HG03196 (cell line): ENCODE results near the gene ADAMTS6.

Source experiments
- ATAC-seq: cut with Tn5 transposase; IDR thresholded peaks from one replicate; pipeline ENCODE4 v1.9.1; 2021; ENCODE audit not compliant: unreplicated experiment

Gene ADAMTS6

DNA sequence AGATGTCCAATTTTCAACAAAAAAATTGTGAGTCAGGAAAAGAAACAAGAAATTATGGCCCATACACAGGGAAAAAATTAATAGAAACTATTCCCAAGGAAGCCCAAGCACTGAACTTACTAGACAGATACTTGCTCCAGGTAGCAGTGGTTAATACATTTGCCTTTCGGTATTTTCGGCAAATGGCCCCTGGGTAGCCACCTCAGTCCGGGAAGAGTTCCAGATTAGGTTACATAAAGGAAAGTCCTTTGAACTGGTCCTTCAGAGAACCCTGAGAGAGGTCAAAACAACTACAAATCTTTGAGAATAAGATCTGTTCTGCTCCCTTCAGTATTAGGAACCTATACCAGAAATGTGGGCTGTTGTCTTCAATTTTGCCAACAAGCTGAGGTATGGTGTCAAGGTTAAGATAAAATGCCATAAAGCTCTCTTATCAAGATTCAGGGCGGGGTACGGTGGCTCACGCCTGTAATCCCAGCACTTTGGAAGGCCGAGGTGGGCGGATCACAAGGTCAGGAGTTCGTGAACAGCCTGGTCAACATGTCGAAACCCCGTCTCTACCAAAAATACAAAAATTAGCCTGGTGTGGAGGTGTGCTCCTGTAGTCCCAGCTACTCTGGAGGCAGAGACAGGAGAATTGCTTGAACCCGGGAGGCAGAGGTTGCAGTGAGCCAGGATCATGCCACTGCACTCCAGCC lies 369.6 kb downstream of the ADAMTS6 start:
- ATAC-seq: no peak

- ATAC-seq: no peak
These were observed 372.7 kb downstream of the ADAMTS6 start for GRCh38 chr5:65108786-65109743.

DNA sequence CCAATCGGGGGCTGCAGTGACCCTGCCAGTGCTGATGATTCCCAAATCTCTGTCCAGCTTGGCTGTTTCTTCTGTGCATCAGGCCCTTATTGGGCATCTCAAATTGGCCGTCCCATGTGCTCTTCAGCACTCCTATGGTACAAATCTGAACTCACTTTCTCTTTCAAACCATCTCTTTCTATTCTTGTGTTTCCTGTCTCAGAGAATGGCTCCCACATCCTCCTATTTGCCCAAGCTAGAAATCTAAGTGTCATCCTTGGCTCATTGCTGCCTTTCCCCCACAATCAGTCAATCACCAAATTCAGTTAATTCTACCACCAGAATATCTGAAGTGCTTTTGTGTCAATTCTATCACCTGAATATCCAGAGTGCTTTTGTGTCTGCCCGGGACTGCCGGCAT lies 376.4 kb downstream of the ADAMTS6 start:
- ATAC-seq: no peak

DNA sequence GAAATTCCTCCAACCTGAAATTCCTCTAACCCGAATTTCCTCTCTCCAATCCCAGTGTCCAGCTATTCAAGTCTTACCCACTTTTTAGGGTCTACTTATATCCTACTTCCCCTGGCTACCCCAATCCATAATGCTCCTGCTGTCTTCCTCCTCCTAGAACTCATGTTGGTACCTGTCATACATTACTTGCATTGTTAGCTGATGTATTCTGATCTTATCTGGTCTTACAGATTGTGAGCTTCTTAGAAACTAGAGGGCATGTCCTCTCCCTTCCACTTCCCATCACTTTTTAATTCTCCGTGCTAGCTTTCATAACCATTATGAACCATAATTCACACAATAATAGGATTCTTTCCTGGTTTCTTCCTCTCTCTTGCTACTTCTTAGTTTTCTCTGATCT lies 376.9 kb downstream of the ADAMTS6 start:
- no peak for ATAC-seq

DNA sequence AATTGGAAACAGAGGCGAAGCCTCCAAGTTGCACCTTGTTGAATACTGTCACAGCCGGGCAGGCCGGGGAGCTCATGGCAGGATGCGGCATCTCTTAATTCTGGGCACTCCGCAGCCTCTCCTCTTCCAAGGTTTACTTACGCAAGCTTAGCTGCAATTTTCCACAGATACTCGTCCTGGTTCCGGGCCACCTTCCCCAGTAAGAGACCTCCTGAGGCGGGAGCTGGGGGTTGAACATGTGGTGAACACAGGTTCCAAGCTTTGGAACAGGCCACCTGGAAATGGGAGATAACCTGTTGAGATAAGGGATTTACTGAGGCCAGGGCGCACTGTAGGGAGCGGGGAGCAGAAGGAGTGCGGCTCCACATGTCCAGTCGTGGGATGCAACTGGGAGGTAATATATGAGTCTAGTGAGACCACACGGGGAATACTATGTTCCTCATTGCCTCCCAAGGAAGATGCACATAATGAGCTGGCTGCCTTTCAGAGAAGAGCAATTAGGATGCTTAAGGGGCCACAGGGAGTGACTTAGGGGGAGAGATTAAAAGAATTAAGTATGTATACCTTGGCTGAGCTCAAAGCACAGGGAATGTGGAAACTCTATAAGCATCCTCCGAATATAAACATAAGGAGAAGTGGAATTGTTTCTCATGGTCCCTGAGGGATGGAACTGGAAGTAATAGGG lies 377.8 kb downstream of the ADAMTS6 start:
- no peak for ATAC-seq

- peak; percentile 62 for ATAC-seq
These were observed 378.6 kb downstream of the ADAMTS6 start for GRCh38 chr5:65102976-65103711.

- ATAC-seq: peak; percentile 6
These were observed 379.2 kb downstream of the ADAMTS6 start for GRCh38 chr5:65102371-65102975.

- no peak for ATAC-seq
These were observed 380.1 kb downstream of the ADAMTS6 start for GRCh38 chr5:65101632-65102100.

DNA sequence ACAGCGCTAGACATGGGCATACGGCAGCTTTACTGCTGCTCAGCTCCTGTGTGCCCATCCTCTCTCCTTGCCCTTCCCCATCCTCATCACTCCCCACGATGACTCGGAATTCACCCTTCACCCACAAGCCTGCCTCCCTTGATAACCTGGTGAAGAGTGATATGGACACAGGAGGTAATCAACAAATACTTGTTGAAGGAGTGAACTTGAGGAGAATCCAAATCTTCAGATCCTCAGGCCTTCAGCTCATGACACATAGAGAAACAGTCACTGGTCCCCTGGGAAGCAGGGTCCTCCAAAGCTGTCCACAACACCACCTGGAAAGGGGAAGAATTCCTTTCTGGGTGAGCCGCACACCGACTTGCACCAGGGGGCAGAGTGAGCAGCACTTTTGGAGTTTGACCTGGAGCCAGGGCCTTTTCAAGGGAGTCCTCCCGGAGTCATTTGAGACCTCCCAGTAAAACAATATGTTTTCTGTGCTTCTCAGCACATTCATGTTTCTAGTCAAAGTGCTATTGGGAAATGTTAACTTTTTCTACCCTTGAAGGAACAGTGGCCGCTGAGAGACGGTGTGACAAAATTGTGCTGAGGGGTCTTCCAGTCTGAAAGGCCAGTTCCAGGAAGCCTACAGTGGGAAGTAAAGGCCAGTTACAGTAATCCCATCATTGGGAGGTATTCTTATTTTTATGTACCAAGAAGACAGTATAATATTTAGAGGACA lies 380.6 kb downstream of the ADAMTS6 start:
- no peak for ATAC-seq
